Prostate gland (tissue), 2 donors: ENCODE results near the gene FOXP2.

Experiments
- CTCF ChIP-seq, 4 experiments: fragments of 200-600 bp in 2 of 4; fragments of 450-650 bp in 2 of 4; sonication (generic) in 2 of 4; IDR thresholded peaks; 1 replicate in 3 of 4; 2 replicates in 1 of 4; pipeline ENCODE4 v1.5.1; 2016 to 2019; ENCODE audit warnings: antibody characterized with exemption in 4 of 4, mild to moderate bottlenecking in 2 of 4, moderate library complexity in 2 of 4
- POLR2A ChIP-seq: fragments of 450-650 bp; IDR thresholded peaks from one replicate; pipeline ENCODE4 v1.6.1; 2016; ENCODE audit warnings: antibody characterized with exemption, mild to moderate bottlenecking
- POLR2AphosphoS5 ChIP-seq: sonication (generic); formaldehyde crosslinking; IDR thresholded peaks from one replicate; pipeline ENCODE4 v1.6.1; 2017; ENCODE audit warnings: antibody characterized with exemption

DNA sequence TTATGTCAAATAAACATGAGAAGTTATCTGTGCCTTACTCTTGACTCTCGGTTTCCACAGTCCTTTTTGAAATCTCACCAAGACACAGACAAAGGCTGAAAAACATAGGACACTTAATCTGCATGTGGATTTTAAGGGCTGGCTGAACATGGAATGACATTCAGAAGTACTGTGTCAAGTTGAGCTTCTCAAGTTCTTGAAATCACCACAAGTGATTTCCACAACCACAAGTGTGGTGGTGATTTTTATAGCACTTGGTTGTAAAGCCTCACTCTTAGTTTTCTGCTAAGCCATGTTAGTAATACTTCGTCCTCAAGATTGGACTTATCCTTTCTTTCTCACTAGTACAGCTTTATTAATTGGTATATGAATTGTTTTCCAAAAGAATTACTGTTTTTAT is 29.6 kb downstream of the FOXP2 start:
- TF ChIP-seq POLR2A: no peak
- TF ChIP-seq CTCF (IDR thresholded peaks at IDR 0.05): no peak
- TF ChIP-seq POLR2AphosphoS5: no peak
